HAP-1 (cell line): ENCODE measurements around the gene LRRC55.

Source experiments
- DNase-seq, 2 experiments: peaks; one replicate each; pipeline ENCODE4 v3.0.0-alpha.2; 2016 to 2020; ENCODE audit warnings: low spot score in 2 of 2
- H3K27me3 ChIP-seq: fragments of 250-450 bp; sonication (Bioruptor Pico); 2 replicates; pipeline ENCODE4 v1.5.1; 2020; ENCODE audit warnings: low read depth, mild to moderate bottlenecking, moderate library complexity
- H3K36me3 ChIP-seq: fragments of 250-450 bp; sonication (Bioruptor Pico); replicated peaks from 2 replicates; pipeline ENCODE4 v1.5.1; 2020; ENCODE audit warnings: mild to moderate bottlenecking
- H3K4me1 ChIP-seq: fragments of 250-450 bp; sonication (Bioruptor Pico); 2 replicates; pipeline ENCODE4 v1.5.1; 2020; ENCODE audit warnings: mild to moderate bottlenecking
- H3K4me3 ChIP-seq: fragments of 250-450 bp; sonication (Bioruptor Pico); 2 replicates; pipeline ENCODE4 v1.5.1; 2020; ENCODE audit warnings: mild to moderate bottlenecking, moderate library complexity
- H3K9me3 ChIP-seq: fragments of 250-450 bp; sonication (Bioruptor Pico); 2 replicates; pipeline ENCODE4 v1.5.1; 2020; ENCODE audit warnings: mild to moderate bottlenecking, moderate library complexity
- in situ Hi-C: fragments of 300-500 bp; cut with MboI; formaldehyde crosslinking; loops from 3 replicates; pipeline ENCODE4 v1.14.3; 2020; ENCODE audit warnings: low sequenced_read_pairs, inconsistent platforms, mixed read lengths

LRRC55 gene, protein sequence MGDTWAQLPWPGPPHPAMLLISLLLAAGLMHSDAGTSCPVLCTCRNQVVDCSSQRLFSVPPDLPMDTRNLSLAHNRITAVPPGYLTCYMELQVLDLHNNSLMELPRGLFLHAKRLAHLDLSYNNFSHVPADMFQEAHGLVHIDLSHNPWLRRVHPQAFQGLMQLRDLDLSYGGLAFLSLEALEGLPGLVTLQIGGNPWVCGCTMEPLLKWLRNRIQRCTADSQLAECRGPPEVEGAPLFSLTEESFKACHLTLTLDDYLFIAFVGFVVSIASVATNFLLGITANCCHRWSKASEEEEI

DNA sequence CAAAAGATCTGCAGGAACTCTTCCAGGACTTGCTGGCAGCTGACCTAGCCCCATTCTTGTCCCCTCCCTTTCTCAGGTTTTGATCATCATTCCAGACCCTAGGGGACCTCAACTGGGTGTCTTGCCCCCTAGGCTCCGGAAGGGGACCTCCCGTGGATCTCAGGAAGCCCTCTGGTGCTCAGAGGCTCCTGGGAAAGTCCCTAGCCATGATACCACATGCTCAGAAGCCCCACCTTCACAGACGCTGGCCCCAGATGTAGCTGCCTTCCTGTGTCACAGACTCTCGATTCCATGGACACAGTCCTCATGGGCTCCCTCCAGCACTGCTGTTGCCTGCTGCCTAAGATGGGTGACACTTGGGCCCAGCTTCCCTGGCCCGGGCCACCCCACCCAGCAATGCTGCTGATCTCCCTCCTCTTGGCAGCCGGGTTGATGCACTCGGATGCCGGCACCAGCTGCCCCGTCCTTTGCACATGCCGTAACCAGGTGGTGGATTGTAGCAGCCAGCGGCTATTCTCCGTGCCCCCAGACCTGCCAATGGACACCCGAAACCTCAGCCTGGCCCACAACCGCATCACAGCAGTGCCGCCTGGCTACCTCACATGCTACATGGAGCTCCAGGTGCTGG is at the start of gene LRRC55:
Gene LRRC55, plus strand, starts transcription at position 276 of the 628 bp plus-strand sequence. Its CDS starts 70 bp downstream, at position 346.
- no peak for DNase-seq
- H3K4me3 ChIP-seq, result no peak within 1 kb of the TSS
- no peaks in the 10 kb centered on the region for H3K9me3 ChIP-seq
- no peaks in the 10 kb centered on the region for H3K4me1 ChIP-seq
- no peaks in the 10 kb centered on the region; the same call in none of the 2 replicates for H3K27me3 ChIP-seq
- no peaks in the 10 kb centered on the region for H3K36me3 ChIP-seq
- in situ Hi-C loops, result no loop called here

DNA sequence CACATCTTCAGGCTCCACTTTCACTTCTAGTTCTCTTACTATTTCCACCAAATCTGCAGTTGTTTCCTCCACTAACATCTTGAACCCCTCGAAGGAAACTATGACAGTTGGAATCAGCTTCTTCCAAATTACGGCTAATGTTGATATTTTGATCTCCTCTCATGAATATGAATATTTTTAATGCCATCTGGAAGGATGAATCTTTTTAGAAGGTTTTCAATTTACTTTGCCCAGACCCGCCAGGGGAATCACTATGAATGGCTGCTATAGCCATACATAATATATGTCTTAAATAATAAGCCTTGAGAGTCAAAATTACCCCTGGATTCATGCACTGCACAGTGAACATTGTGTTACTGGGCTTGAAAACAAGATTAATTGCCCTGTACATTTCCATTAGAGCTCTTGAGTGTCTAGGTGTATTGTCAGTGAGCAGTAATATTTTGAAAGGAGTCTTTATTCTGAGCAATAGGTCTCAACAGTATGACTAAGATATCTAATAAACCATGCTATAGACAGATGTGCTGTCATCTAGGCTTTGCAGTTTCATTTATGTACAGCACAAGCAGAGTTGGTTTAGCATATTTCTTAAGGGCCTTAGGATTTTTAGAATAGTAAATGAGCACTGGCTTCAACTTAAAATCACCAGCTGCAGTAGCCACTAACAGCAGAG is 48.3 kb upstream of the LRRC55 start:
- H3K9me3 ChIP-seq, result no peaks in the 10 kb centered on the region
- H3K36me3 ChIP-seq, result no peaks in the 10 kb centered on the region
- no peak for DNase-seq
- H3K4me1 ChIP-seq, result no peaks in the 10 kb centered on the region
- peaks cover 4% of the 10 kb centered on the region; the same call in 1 of the 2 replicates for H3K27me3 ChIP-seq
- no peak overlapping the region for H3K4me3 ChIP-seq
- in situ Hi-C loops, result no loop called here

DNA sequence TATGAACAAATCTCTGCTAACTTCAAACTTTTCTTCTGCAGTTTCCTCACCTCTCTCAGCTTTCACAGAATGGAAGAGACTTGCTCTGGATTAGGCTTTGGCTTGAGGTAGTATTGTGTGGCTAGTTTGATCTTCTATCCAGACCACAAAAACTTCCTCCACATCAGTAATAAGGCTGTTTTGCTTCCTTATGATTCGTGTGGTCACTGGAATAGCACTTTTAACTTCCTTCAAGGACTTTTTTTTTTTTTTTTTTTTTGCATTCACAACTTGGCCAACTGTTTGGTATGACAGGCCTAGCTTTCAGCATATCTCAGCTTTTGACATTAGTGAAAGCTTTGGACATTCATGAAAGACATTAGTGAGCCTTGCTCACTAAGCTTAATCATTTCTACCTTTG is 47.5 kb upstream of the LRRC55 start:
- H3K36me3 ChIP-seq, result no peaks in the 10 kb centered on the region
- H3K27me3 ChIP-seq, result peaks cover 4% of the 10 kb centered on the region; the same call in 1 of the 2 replicates
- no peak for DNase-seq
- no peaks in the 10 kb centered on the region for H3K9me3 ChIP-seq
- H3K4me1 ChIP-seq, result no peaks in the 10 kb centered on the region
- H3K4me3 ChIP-seq, result no peak overlapping the region
- in situ Hi-C loops, result no loop called here

DNA sequence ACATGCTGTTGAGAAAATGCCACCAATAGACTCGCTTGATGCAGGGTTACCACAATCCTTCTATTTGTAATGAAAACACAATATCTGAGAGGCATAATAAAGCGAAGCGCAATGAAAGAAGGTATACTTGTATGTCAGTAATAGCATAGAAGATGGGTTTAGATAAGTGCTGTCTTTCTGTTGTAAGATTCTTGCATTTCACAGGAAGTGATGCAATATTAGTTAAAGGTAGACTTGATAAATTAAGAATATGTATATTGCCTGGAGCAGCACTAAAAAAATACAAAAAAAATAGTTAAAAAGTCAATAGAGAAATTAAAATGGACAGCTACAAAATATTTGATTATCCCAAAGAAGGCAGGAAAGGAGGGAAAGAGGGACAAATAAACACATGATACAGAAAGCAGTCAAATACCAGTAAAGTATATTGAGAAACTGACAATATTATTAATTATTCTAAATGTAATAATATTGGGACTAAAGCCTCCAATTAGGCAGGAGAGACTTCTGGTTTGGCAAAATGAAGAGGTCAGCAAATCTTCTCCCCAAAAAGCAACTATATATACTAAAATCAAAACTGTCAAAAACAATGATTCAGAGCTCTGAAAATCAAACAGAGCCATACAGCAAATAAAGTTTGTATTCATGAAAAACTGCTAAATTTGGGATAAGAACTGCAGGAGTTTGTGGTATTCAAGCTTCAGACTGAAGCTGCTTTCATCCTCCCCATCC is 46.6 kb upstream of the LRRC55 start:
- Histone ChIP-seq H3K4me3 (no peak overlapping the region), H3K36me3 (no peaks in the 10 kb centered on the region), H3K27me3 (peaks cover 4% of the 10 kb centered on the region; the same call in 1 of the 2 replicates), H3K4me1 (no peaks in the 10 kb centered on the region), H3K9me3 (no peaks in the 10 kb centered on the region)
- no peak for DNase-seq
- in situ Hi-C loops, result no loop called here

DNA sequence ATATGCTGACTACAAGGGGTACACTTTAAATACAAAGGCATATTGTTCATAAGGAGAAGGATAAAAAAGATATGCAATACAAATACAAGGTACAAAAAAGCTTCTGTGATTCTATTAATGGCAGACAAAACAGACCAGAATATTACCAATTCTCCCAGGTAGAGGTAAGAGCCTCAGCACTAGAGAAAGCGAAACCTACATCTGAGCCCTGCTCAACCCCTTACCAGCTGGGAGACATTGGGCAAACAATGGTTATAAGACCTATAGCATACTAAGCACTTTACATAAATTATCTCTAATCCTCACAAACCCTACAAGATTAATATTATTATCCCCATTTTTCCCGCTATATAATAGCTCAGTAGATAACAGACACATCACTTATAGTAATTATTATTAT is 41.2 kb upstream of the LRRC55 start:
- in situ Hi-C loops, result no loop called here
- Histone ChIP-seq H3K4me1 (no peaks in the 10 kb centered on the region), H3K36me3 (no peaks in the 10 kb centered on the region), H3K27me3 (no peaks in the 10 kb centered on the region; the same call in 1 of the 2 replicates), H3K9me3 (no peaks in the 10 kb centered on the region), H3K4me3 (no peak overlapping the region)
- DNase-seq, result no peak

DNA sequence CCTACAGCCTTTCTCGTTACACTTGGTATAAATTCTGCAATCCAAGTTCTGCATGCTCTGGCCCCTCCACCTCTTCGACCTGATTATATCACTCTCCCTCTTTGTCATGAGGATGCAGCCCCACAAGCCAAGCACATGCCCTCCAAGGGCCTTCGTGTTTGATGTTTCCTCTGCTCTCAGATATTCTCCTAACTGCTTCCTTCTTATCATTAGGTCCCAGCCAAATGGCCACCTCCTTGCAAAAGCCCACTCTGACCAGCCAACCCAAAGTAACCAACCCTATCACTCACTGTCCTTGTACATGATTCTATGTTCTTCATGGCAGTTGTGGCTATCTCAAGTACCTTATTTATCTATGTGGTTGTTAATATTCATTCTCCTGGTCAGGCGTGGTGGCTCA is 38.3 kb upstream of the LRRC55 start:
- H3K4me1 ChIP-seq, result no peaks in the 10 kb centered on the region

DNA sequence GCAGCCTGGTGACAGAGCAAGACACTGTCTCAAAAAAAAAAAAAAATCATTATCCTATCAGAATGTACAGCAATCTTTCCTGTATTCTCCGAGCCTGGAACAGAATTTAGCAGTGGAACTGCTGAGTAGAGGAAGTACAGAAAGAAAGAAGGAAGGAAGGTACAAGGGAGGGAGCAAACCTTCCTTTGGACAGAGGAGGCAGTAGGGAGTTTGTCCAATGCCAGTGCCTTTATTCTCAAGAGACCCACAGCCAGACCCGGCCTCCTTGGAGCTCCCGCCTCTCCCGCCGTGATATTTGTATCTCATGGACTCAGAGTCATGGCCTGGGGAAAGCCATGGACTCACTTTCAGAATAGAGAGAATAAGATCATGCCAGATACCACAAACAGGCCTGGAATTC is 37.7 kb upstream of the LRRC55 start:
- H3K9me3 ChIP-seq, result no peaks in the 10 kb centered on the region
- H3K4me1 ChIP-seq, result no peaks in the 10 kb centered on the region
- H3K27me3 ChIP-seq, result no peaks in the 10 kb centered on the region
- H3K36me3 ChIP-seq, result no peaks in the 10 kb centered on the region
- DNase-seq, result no peak
- no peak overlapping the region for H3K4me3 ChIP-seq
- in situ Hi-C loops, result no loop called here

More for the DNA sequence above, 38.3 kb upstream of the LRRC55 start:
- no peaks in the 10 kb centered on the region for H3K36me3 ChIP-seq
- H3K27me3 ChIP-seq, result no peaks in the 10 kb centered on the region
- no peak for DNase-seq
- H3K4me3 ChIP-seq, result no peak overlapping the region
- in situ Hi-C loops, result no loop called here
- no peaks in the 10 kb centered on the region for H3K9me3 ChIP-seq

DNA sequence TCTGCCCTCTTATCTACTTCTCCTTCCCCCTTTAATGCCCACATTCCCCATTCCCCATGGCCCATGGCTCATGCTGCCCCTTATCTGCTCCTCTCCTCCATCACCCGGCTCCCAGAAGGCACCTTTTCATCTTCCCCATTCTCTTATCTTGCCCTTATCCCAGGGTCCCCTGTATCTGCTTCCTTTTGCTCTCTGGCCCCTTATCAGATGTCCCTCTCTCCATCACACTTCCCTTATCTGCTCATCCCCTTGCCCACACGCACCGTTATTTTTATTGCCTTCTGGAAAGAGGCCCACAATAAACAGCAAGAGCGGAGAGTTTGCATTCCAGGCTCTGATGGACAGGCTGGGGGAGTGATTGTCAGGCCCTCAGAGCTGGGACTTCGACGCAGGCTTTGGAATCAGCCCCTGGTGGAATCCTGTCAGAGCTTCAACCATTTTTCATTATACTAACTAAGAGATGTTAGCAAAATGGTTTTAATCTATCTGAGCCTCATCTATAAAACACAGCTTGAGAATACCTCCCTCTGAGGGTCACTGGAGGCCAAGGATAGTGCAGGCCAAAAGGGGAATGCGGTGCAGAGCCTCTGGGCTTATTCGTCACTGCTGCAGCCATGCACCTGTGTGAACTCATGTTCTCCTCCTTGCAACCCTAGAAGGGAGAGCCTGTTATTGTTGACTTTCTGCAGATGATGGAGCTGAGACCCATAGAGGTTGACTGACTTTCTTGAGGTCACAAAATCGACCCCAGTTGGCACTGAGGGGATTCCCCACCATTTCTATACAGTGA is 37.0 kb upstream of the LRRC55 start:
- no peak overlapping the region for H3K4me3 ChIP-seq
- H3K4me1 ChIP-seq, result no peaks in the 10 kb centered on the region
- H3K27me3 ChIP-seq, result 0 out of 2 replicates have a peak, but pooled peaks cover 3% of the 10 kb centered on the region
- H3K9me3 ChIP-seq, result no peaks in the 10 kb centered on the region
- no peaks in the 10 kb centered on the region for H3K36me3 ChIP-seq
- no peak for DNase-seq
- in situ Hi-C loops, result no loop called here

DNA sequence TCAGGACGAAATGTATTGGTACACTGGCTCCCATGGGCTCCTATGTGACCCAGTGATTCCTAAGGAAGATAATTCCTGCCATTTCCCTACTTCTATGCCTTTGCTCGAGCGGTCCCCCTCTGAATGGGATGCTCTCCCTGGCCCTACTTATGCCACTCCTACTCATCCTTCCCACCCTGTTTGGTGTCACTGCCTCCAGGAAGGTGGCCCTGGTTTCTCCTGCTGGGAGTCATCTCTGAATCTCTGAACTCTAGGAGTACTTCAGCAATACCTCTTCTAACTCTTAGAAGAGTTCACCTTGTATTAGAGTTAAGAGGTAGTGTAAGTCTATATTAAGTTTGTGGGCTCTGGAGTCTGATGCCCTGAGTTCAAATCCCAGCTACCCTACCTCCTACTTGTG is 35.5 kb upstream of the LRRC55 start:
- DNase-seq, result no peak
- Histone ChIP-seq H3K27me3 (0 out of 2 replicates have a peak, but pooled peaks cover 3% of the 10 kb centered on the region), H3K4me1 (no peaks in the 10 kb centered on the region), H3K4me3 (no peak overlapping the region), H3K9me3 (no peaks in the 10 kb centered on the region), H3K36me3 (no peaks in the 10 kb centered on the region)
- in situ Hi-C loops, result no loop called here

DNA sequence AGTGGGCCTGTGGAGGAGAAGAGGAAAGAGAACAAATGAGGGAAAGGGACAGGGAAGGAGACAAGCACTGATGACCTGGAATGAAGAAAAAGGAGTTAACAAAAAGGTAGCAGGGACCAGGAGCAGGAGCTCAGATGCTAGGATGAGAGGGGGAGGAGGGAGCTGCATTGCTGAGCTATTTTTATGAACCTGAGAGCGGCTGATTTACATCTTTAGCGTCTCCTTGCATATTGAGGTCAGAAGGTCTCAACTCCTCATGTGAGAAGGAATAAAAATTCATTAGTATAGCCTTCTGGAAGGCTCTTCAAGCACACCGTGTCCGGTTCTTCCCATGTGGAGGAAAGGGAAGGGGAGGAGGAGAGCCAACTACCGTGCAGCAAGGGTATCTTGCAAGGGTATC is 33.1 kb upstream of the LRRC55 start:
- Histone ChIP-seq H3K4me1 (no peaks in the 10 kb centered on the region), H3K36me3 (no peaks in the 10 kb centered on the region), H3K27me3 (0 out of 2 replicates have a peak, but pooled peaks cover 3% of the 10 kb centered on the region), H3K9me3 (no peaks in the 10 kb centered on the region), H3K4me3 (no peak overlapping the region)
- in situ Hi-C loops, result no loop called here
- no peak for DNase-seq

DNA sequence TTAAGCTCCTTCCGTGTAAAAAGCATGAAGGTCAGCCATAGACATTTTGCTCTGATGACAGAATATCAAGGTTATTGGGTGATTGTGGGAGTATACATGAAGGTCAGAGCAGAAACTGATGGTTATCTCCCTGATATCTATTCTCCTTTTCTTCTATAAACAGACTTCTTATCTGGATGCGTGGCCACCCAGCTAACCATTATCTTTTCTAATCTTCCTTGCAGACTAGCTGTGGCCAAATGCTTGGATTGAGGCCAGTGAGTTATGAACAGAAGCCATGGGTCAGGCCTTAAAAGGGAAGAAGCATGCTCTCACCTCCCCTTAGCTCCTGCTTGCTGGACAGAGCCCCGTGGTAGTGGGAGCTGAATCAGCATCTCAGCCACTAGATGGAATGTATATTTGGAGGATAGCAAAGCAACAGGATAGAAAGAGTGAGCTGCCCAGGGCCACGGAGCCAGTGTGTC is 31.3 kb upstream of the LRRC55 start:
- no peak for DNase-seq
- in situ Hi-C loops, result no loop called here
- Histone ChIP-seq H3K27me3 (0 out of 2 replicates have a peak, but pooled peaks cover 3% of the 10 kb centered on the region), H3K4me3 (no peak overlapping the region), H3K9me3 (no peaks in the 10 kb centered on the region), H3K4me1 (no peaks in the 10 kb centered on the region), H3K36me3 (no peaks in the 10 kb centered on the region)

DNA sequence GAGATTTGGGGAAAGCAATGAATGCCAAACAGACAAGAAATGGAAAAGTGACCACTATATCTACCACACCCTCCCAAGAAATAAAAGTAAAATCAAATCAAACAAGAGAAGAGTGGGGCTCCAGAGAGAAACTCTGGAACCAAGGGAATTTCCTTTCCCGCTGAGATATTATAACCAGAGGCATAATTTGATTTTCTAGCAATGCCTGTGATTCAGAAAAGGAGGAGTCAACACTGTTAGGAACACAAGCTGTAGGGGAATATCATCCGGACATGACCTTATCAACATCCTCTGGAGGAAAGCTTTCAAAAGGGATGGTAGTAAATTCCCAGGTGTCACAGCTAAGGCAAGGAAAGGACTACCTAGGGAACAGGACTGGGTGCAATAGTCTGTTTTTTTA is 29.6 kb upstream of the LRRC55 start:
- in situ Hi-C loops, result no loop called here
- Histone ChIP-seq H3K9me3 (no peaks in the 10 kb centered on the region), H3K4me1 (no peaks in the 10 kb centered on the region), H3K36me3 (no peaks in the 10 kb centered on the region), H3K4me3 (no peak overlapping the region), H3K27me3 (0 out of 2 replicates have a peak, but pooled peaks cover 3% of the 10 kb centered on the region)
- DNase-seq, result no peak

DNA sequence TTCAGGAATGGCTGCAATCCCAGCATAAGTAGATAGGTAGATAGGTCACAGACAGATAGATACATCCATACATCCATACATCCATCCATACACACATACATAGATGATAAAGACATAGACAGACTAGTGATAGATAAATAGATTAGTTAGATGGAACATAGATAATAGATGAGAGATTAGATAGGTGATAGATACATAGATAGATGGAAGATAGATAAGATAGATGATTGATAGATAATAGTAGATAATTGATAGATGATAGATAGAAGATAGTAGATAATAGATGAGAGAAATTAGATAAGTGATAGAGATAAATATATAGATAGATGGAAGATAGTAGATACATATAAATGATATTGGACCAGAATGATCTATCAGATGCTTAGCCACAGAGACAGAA is 28.3 kb upstream of the LRRC55 start:
- H3K27me3 ChIP-seq, result 0 out of 2 replicates have a peak, but pooled peaks cover 3% of the 10 kb centered on the region
- in situ Hi-C loops, result no loop called here

More for the DNA sequence above, 28.3 kb upstream of the LRRC55 start:
- Histone ChIP-seq H3K36me3 (no peaks in the 10 kb centered on the region), H3K4me1 (no peaks in the 10 kb centered on the region), H3K9me3 (no peaks in the 10 kb centered on the region), H3K4me3 (no peak overlapping the region)
- DNase-seq, result no peak
